ENCODE measurements around the gene CCNC. TPM values are rescaled to one million over a fixed set of nuclear protein-coding genes. Genes with fewer than 3 reads are reported as not detected.

CCNC gene
- total and polyA plus RNA-seq, 5 donors from 2014 or later: 32.3 to 48.6 (median 46.6) TPM

DNA sequence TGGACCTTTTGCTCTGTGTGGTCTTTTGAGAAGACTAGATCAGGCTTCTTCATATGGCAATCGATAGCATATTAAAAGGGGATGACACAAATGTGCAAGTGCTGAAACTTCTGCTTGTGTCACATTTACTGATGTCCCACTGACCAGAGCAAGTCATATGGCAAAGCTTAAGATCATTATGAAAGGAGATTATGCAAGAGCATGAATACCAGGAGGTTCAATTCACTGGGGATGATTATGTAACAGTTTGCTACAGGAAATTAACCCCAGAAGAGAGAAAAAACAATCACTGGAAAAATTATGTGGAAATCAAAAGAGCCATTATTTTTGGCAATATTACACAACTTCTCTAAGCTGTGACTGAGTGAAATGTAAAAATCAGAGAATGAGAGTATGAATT lies 24.4 kb upstream of the CCNC start:
- Histone ChIP-seq H3K27ac (ENCODE audit: insufficient read depth, low read length, poor library complexity, severe bottlenecking) (no peak overlapping the region), H3K4me3 (ENCODE audit: low read depth, low read length) (no peak overlapping the region), H3K4me1 (ENCODE audit: control insufficient read depth, insufficient read depth, low read length, poor library complexity, severe bottlenecking) (peaks cover 24% of the 10 kb centered on the region), H3K36me3 (ENCODE audit: control insufficient read depth, insufficient read depth, low read length) (no peaks in the 10 kb centered on the region), H3K9me3 (ENCODE audit: control insufficient read depth in 2 of 2, low read length in 2 of 2) (peaks cover 4 to 11% of the 10 kb centered on the region in 2 experiments), H3K27me3 (ENCODE audit: control insufficient read depth, insufficient read depth, low read length) (peaks cover 76% of the 10 kb centered on the region)
- no peak overlapping the region for H3K4me3 Mint-ChIP-seq
- H3K27me3 Mint-ChIP-seq: peaks cover 93% of the 10 kb centered on the region
- no peak overlapping the region for H3K27ac Mint-ChIP-seq
- no peak for ATAC-seq (ENCODE audit: low read depth in 2 of 2)
- no peak for DNase-seq
- peaks cover 8 to 35% (median 16%) of the 10 kb centered on the region in 4 donors for H3K4me1 Mint-ChIP-seq
- H3K9me3 Mint-ChIP-seq: peaks cover 0 to 13% (median 3%) of the 10 kb centered on the region in 7 donors
- no peaks in the 10 kb centered on the region for H3K36me3 Mint-ChIP-seq

DNA sequence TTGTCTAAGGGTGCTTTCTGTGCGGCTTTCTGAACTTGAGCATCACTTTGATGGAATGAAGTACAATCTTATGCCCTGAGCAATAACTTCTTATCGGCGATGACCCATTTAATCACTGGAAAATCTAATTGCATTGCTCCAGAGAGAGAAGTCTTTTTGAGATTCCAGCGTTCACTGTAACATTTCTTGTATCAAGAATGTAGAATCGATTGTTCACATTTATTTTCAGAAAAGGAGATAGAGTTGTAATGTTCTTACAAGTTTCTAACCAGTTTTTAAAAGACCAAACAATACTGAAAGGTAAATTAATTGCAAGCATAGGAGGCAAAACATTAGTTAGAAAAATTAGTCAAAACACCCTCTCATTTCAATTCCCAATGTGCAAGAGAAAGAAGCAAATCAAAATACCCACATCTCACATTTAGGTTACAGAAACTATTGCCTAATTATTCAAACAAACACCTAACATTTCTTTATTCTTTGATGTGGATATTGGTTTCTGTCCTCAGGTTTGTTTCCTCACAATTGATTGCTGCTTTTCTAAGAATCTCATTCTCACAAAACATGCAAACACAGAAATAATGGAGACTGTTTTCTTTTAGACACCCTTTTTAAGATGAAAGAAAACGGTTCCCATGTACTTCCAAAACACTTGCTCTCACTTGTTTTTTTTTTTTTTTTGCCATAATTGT lies 23.4 kb upstream of the CCNC start:
- Mint-ChIP-seq H3K36me3 (no peaks in the 10 kb centered on the region), H3K27ac (no peak overlapping the region), H3K4me3 (peak overlapping the region in 2 of 4 donors; percentile 25 to 45), H3K9me3 (peaks cover 0 to 13% (median 3%) of the 10 kb centered on the region in 7 donors), H3K4me1 (peaks cover 8 to 35% (median 16%) of the 10 kb centered on the region in 4 donors), H3K27me3 (peaks cover 91% of the 10 kb centered on the region)
- Histone ChIP-seq H3K9me3 (ENCODE audit: control insufficient read depth in 2 of 2, low read length in 2 of 2) (peaks cover 4 to 11% of the 10 kb centered on the region in 2 experiments), H3K27me3 (ENCODE audit: control insufficient read depth, insufficient read depth, low read length) (peaks cover 71% of the 10 kb centered on the region), H3K4me1 (ENCODE audit: control insufficient read depth, insufficient read depth, low read length, poor library complexity, severe bottlenecking) (peaks cover 24% of the 10 kb centered on the region), H3K4me3 (ENCODE audit: low read depth, low read length) (no peak overlapping the region), H3K36me3 (ENCODE audit: control insufficient read depth, insufficient read depth, low read length) (no peaks in the 10 kb centered on the region), H3K27ac (ENCODE audit: insufficient read depth, low read length, poor library complexity, severe bottlenecking) (no peak overlapping the region)
- no peak for ATAC-seq (ENCODE audit: low read depth in 2 of 2)
- DNase-seq: no peak

GRCh38 chr6:99590728-99591672 lies 22.5 kb upstream of the CCNC start:
- Mint-ChIP-seq H3K4me3 (peak overlapping the region in 2 of 4 donors; percentile 25 to 62), H3K4me1 (peaks cover 8 to 35% (median 16%) of the 10 kb centered on the region in 4 donors), H3K9me3 (peaks cover 0 to 13% (median 3%) of the 10 kb centered on the region in 7 donors), H3K36me3 (no peaks in the 10 kb centered on the region), H3K27ac (peak overlapping the region in 1 of 3 donors; percentile 63), H3K27me3 (peaks cover 87% of the 10 kb centered on the region)
- Histone ChIP-seq H3K4me1 (ENCODE audit: control insufficient read depth, insufficient read depth, low read length, poor library complexity, severe bottlenecking) (peaks cover 24% of the 10 kb centered on the region), H3K9me3 (ENCODE audit: control insufficient read depth in 2 of 2, low read length in 2 of 2) (peaks cover 4 to 11% of the 10 kb centered on the region in 2 experiments), H3K4me3 (ENCODE audit: low read depth, low read length) (no peak overlapping the region), H3K36me3 (ENCODE audit: control insufficient read depth, insufficient read depth, low read length) (no peaks in the 10 kb centered on the region), H3K27me3 (ENCODE audit: control insufficient read depth, insufficient read depth, low read length) (peaks cover 67% of the 10 kb centered on the region), H3K27ac (ENCODE audit: insufficient read depth, low read length, poor library complexity, severe bottlenecking) (no peak overlapping the region)
- no peak for ATAC-seq (ENCODE audit: low read depth in 2 of 2)
- no peak for DNase-seq

- no peak for ATAC-seq (ENCODE audit: low read depth in 2 of 2)
- Histone ChIP-seq H3K4me1 (ENCODE audit: control insufficient read depth, insufficient read depth, low read length, poor library complexity, severe bottlenecking) (peaks cover 24% of the 10 kb centered on the region), H3K27me3 (ENCODE audit: control insufficient read depth, insufficient read depth, low read length) (peaks cover 60% of the 10 kb centered on the region), H3K4me3 (ENCODE audit: low read depth, low read length) (no peak overlapping the region), H3K9me3 (ENCODE audit: control insufficient read depth in 2 of 2, low read length in 2 of 2) (peaks cover 0 to 4% of the 10 kb centered on the region in 2 experiments), H3K27ac (ENCODE audit: insufficient read depth, low read length, poor library complexity, severe bottlenecking) (no peak overlapping the region), H3K36me3 (ENCODE audit: control insufficient read depth, insufficient read depth, low read length) (no peaks in the 10 kb centered on the region)
- no peak for DNase-seq
- peaks cover 0 to 11% (median 0%) of the 10 kb centered on the region in 7 donors for H3K9me3 Mint-ChIP-seq
- peaks cover 87% of the 10 kb centered on the region for H3K27me3 Mint-ChIP-seq
- H3K4me1 Mint-ChIP-seq: peaks cover 8 to 35% (median 16%) of the 10 kb centered on the region in 4 donors
- peak overlapping the region; percentile 40 to 76 (median 61) for H3K4me3 Mint-ChIP-seq
- H3K36me3 Mint-ChIP-seq: no peaks in the 10 kb centered on the region
- no peak overlapping the region for H3K27ac Mint-ChIP-seq
These were observed 21.5 kb upstream of the CCNC start for GRCh38 chr6:99589907-99590493.

DNA sequence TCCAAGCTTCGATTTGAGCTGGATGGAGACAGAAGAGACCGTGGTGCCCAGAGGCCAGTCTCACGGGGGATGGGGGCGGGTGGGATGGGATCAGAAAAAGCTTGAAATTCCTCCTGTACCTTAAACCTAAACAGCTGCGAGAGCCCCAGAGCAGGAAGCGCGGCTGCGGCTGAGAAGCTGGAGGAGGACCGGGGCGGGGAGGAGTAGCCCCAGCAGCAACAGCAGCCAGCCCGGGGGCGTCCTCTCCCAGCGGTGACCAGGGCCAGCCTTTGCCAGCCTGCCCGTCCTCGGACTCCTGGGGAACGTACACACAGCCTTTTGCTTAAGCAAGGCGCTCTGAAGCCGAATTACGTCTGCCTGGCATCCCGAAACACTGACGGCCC lies 20.8 kb upstream of the CCNC start:
- H3K4me3 Mint-ChIP-seq: peak overlapping the region in 3 of 4 donors; percentile 80 to 87 (median 84)
- H3K36me3 Mint-ChIP-seq: no peaks in the 10 kb centered on the region
- ATAC-seq (ENCODE audit: low read depth in 2 of 2) (no peak), DNase-seq (no peak)
- H3K27ac Mint-ChIP-seq: peak overlapping the region in 1 of 3 donors; percentile 57
- Histone ChIP-seq H3K27ac (ENCODE audit: insufficient read depth, low read length, poor library complexity, severe bottlenecking) (no peak overlapping the region), H3K9me3 (ENCODE audit: control insufficient read depth in 2 of 2, low read length in 2 of 2) (no peaks in the 10 kb centered on the region), H3K27me3 (ENCODE audit: control insufficient read depth, insufficient read depth, low read length) (peaks cover 59% of the 10 kb centered on the region), H3K4me1 (ENCODE audit: control insufficient read depth, insufficient read depth, low read length, poor library complexity, severe bottlenecking) (peaks cover 24% of the 10 kb centered on the region), H3K36me3 (ENCODE audit: control insufficient read depth, insufficient read depth, low read length) (no peaks in the 10 kb centered on the region), H3K4me3 (ENCODE audit: low read depth, low read length) (no peak overlapping the region)
- H3K27me3 Mint-ChIP-seq: peaks cover 87% of the 10 kb centered on the region
- peaks cover 0 to 7% (median 0%) of the 10 kb centered on the region in 7 donors for H3K9me3 Mint-ChIP-seq
- peaks cover 8 to 35% (median 16%) of the 10 kb centered on the region in 4 donors for H3K4me1 Mint-ChIP-seq

GRCh38 chr6:99588618-99589289 lies 20.3 kb upstream of the CCNC start:
- peaks cover 8 to 35% (median 16%) of the 10 kb centered on the region in 4 donors for H3K4me1 Mint-ChIP-seq
- peak; percentile 69 to 74 for ATAC-seq (ENCODE audit: low read depth in 2 of 2)
- H3K4me1 ChIP-seq (ENCODE audit: control insufficient read depth, insufficient read depth, low read length, poor library complexity, severe bottlenecking): peaks cover 24% of the 10 kb centered on the region
- H3K9me3 ChIP-seq (ENCODE audit: control insufficient read depth in 2 of 2, low read length in 2 of 2): no peaks in the 10 kb centered on the region
- peak overlapping the region; percentile 80 to 87 (median 84) for H3K4me3 Mint-ChIP-seq
- no peak overlapping the region for H3K27ac ChIP-seq (ENCODE audit: insufficient read depth, low read length, poor library complexity, severe bottlenecking)
- peaks cover 54% of the 10 kb centered on the region for H3K27me3 ChIP-seq (ENCODE audit: control insufficient read depth, insufficient read depth, low read length)
- no peaks in the 10 kb centered on the region for H3K36me3 ChIP-seq (ENCODE audit: control insufficient read depth, insufficient read depth, low read length)
- DNase-seq: peak in 2 of 3 donors; percentile 46 to 77
- peaks cover 83% of the 10 kb centered on the region for H3K27me3 Mint-ChIP-seq
- peak overlapping the region in 1 of 3 donors; percentile 57 for H3K27ac Mint-ChIP-seq
- peaks cover 0 to 7% (median 0%) of the 10 kb centered on the region in 7 donors for H3K9me3 Mint-ChIP-seq
- H3K4me3 ChIP-seq (ENCODE audit: low read depth, low read length): peak overlapping the region; percentile 26
- H3K36me3 Mint-ChIP-seq: no peaks in the 10 kb centered on the region

DNA sequence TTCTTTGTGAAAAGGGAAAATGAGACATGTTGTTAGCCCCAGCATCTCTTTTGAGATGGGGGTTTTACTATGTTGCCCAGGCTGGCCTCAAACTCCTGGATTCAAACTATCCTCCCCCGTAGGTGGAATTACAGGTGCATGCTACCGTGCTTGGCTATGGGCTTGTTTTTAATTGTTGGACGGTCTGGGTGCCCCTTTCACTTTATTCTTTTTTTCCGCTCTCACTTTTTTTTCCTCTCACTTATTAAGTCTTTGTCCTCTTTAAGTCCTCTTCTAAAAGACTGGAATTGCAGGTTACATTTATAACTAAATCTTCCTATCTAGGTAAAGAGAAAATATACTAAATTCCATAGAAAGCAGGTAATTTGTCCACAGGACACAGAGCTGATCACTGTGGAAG lies 19.3 kb upstream of the CCNC start:
- peaks cover 24% of the 10 kb centered on the region for H3K4me1 ChIP-seq (ENCODE audit: control insufficient read depth, insufficient read depth, low read length, poor library complexity, severe bottlenecking)
- peaks cover 8 to 35% (median 16%) of the 10 kb centered on the region in 4 donors for H3K4me1 Mint-ChIP-seq
- no peaks in the 10 kb centered on the region for H3K36me3 Mint-ChIP-seq
- no peak for DNase-seq
- peaks cover 0 to 7% (median 0%) of the 10 kb centered on the region in 7 donors for H3K9me3 Mint-ChIP-seq
- peaks cover 46% of the 10 kb centered on the region for H3K27me3 ChIP-seq (ENCODE audit: control insufficient read depth, insufficient read depth, low read length)
- no peak overlapping the region for H3K27ac Mint-ChIP-seq
- H3K4me3 Mint-ChIP-seq: peak overlapping the region in 3 of 4 donors; percentile 80 to 84 (median 83)
- H3K27ac ChIP-seq (ENCODE audit: insufficient read depth, low read length, poor library complexity, severe bottlenecking): no peak overlapping the region
- ATAC-seq (ENCODE audit: low read depth in 2 of 2): no peak
- H3K9me3 ChIP-seq (ENCODE audit: control insufficient read depth in 2 of 2, low read length in 2 of 2): no peaks in the 10 kb centered on the region
- H3K4me3 ChIP-seq (ENCODE audit: low read depth, low read length): no peak overlapping the region
- H3K27me3 Mint-ChIP-seq: peaks cover 84% of the 10 kb centered on the region
- H3K36me3 ChIP-seq (ENCODE audit: control insufficient read depth, insufficient read depth, low read length): no peaks in the 10 kb centered on the region
